Smooth muscle cell (in vitro differentiated cells): ENCODE results near the gene CASZ1. TPM values are rescaled to one million over a fixed set of nuclear protein-coding genes. Genes with fewer than 3 reads are reported as not detected.

Experiments
- DNase-seq: peaks from one replicate; lab custom pipeline; 2025; ENCODE audit not compliant: unreplicated experiment; lab: John Stamatoyannopoulos, UW
- H2AFZ ChIP-seq: fragments of 200-600 bp; sonication (generic); 2 replicates; pipeline ENCODE4 v1.6.0; 2016; ENCODE audit warnings: antibody characterized with exemption, low read depth, mild to moderate bottlenecking
- H3F3A ChIP-seq: fragments of 200-600 bp; sonication (generic); 2 replicates; pipeline ENCODE4 v1.6.0; 2017; ENCODE audit warnings: antibody characterized with exemption, low read depth
- H3K27ac ChIP-seq: fragments of 200-600 bp; sonication (generic); 2 replicates; pipeline ENCODE4 v1.5.1; 2016; ENCODE audit warnings: low read depth, mild to moderate bottlenecking
- H3K27me3 ChIP-seq: fragments of 200-600 bp; sonication (generic); 2 replicates; pipeline ENCODE4 v1.6.1; 2016; ENCODE audit warnings: low read depth, mild to moderate bottlenecking
- H3K36me3 ChIP-seq: fragments of 200-600 bp; sonication (generic); 2 replicates; pipeline ENCODE4 v1.5.1; 2016; ENCODE audit warnings: low read depth
- H3K4me1 ChIP-seq: fragments of 200-600 bp; sonication (generic); 2 replicates; pipeline ENCODE4 v1.5.1; 2016; ENCODE audit warnings: low read depth
- H3K4me2 ChIP-seq: fragments of 200-600 bp; sonication (generic); 2 replicates; pipeline ENCODE4 v1.6.0; 2016; ENCODE audit warnings: mild to moderate bottlenecking
- H3K4me3 ChIP-seq: fragments of 200-600 bp; sonication (generic); 2 replicates; pipeline ENCODE4 v1.5.1; 2016; ENCODE audit warnings: mild to moderate bottlenecking
- H3K79me2 ChIP-seq: fragments of 200-600 bp; sonication (generic); 2 replicates; pipeline ENCODE4 v1.6.0; 2016; ENCODE audit warnings: low read depth, mild to moderate bottlenecking
- H3K9ac ChIP-seq: fragments of 200-600 bp; sonication (generic); 2 replicates; pipeline ENCODE4 v1.6.0; 2016; ENCODE audit warnings: low read depth
- H3K9me3 ChIP-seq: fragments of 200-600 bp; sonication (generic); replicated peaks from 2 replicates; pipeline ENCODE4 v1.5.1; 2016; ENCODE audit warnings: low read depth
- H4K20me1 ChIP-seq: fragments of 200-600 bp; sonication (generic); 2 replicates; pipeline ENCODE4 v1.6.0; 2016; ENCODE audit warnings: low read depth
- WGBS: methylation state at CpG from one replicate; pipeline ENCODE4 v1.1.7; 2016; ENCODE audit warnings: low lambda C conversion rate; 5-methylcytosine and 5-hydroxymethylcytosine counted together
- polyA plus RNA-seq: library from polyadenylated mRNA; unstranded; fragments of >200 nt; fragmentation: Nextera tagmentation; extraction: Ambion mirVana; gene quantifications from 2 replicates; pipeline ENCODE4 v1.2.1, GENCODE V29; 2016
- total RNA-seq: library from RNA; depleted of rRNA; stranded (reverse); fragments of >200 nt; gene quantifications from 2 replicates; pipeline ENCODE4 v1.2.3, GENCODE V29; 2014
- TF ChIP-seq, protein P1 (sequence below): fragments of 200-600 bp; sonication (generic); IDR thresholded peaks from 2 replicates; pipeline ENCODE4 v1.5.1; 2017; ENCODE audit warnings: borderline replicate concordance, mild to moderate bottlenecking, antibody characterized with exemption; ENCODE audit not compliant: insufficient read depth, poor library complexity, severe bottlenecking

CASZ1 gene
- total and polyA plus RNA-seq, 2 experiments from 2014 or later = 0.70 to 1.9 TPM

GRCh38 chr1:10650556-10651388 lies 145.7 kb downstream of the CASZ1 start:
- DNase-seq = no peak
- H3K27ac ChIP-seq = no peak overlapping the region
- no peak overlapping the region for H3K9ac ChIP-seq
- no peaks in the 10 kb centered on the region for H3K9me3 ChIP-seq
- no peaks in the 10 kb centered on the region for H3K27me3 ChIP-seq
- TF ChIP-seq, protein P1, sequence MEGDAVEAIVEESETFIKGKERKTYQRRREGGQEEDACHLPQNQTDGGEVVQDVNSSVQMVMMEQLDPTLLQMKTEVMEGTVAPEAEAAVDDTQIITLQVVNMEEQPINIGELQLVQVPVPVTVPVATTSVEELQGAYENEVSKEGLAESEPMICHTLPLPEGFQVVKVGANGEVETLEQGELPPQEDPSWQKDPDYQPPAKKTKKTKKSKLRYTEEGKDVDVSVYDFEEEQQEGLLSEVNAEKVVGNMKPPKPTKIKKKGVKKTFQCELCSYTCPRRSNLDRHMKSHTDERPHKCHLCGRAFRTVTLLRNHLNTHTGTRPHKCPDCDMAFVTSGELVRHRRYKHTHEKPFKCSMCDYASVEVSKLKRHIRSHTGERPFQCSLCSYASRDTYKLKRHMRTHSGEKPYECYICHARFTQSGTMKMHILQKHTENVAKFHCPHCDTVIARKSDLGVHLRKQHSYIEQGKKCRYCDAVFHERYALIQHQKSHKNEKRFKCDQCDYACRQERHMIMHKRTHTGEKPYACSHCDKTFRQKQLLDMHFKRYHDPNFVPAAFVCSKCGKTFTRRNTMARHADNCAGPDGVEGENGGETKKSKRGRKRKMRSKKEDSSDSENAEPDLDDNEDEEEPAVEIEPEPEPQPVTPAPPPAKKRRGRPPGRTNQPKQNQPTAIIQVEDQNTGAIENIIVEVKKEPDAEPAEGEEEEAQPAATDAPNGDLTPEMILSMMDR = no peak
- H4K20me1 ChIP-seq = no peaks in the 10 kb centered on the region
- no peaks in the 10 kb centered on the region for H3F3A ChIP-seq
- peaks cover 26% of the 10 kb centered on the region for H3K4me1 ChIP-seq
- no peak overlapping the region for H2AFZ ChIP-seq
- H3K79me2 ChIP-seq = no peaks in the 10 kb centered on the region
- H3K4me3 ChIP-seq = no peak overlapping the region
- H3K4me2 ChIP-seq = peak overlapping the region; percentile 14
- H3K36me3 ChIP-seq = no peaks in the 10 kb centered on the region
- WGBS = 77% methylated on average over 38 of the region's 40 CpGs

GRCh38 chr1:10649517-10650201 lies 146.8 kb downstream of the CASZ1 start:
- no peaks in the 10 kb centered on the region for H3K9me3 ChIP-seq
- H3K79me2 ChIP-seq = no peaks in the 10 kb centered on the region
- no peak overlapping the region for H3K27ac ChIP-seq
- TF ChIP-seq, protein P1 = no peak
- WGBS = 63% methylated on average over 24 of the region's 30 CpGs
- H3K36me3 ChIP-seq = no peaks in the 10 kb centered on the region
- H3K4me1 ChIP-seq = peaks cover 26% of the 10 kb centered on the region
- H3K4me2 ChIP-seq = no peak overlapping the region
- no peaks in the 10 kb centered on the region for H3F3A ChIP-seq
- H3K4me3 ChIP-seq = no peak overlapping the region
- H3K9ac ChIP-seq = no peak overlapping the region
- H2AFZ ChIP-seq = no peak overlapping the region
- DNase-seq = no peak
- no peaks in the 10 kb centered on the region for H3K27me3 ChIP-seq
- H4K20me1 ChIP-seq = no peaks in the 10 kb centered on the region

DNA sequence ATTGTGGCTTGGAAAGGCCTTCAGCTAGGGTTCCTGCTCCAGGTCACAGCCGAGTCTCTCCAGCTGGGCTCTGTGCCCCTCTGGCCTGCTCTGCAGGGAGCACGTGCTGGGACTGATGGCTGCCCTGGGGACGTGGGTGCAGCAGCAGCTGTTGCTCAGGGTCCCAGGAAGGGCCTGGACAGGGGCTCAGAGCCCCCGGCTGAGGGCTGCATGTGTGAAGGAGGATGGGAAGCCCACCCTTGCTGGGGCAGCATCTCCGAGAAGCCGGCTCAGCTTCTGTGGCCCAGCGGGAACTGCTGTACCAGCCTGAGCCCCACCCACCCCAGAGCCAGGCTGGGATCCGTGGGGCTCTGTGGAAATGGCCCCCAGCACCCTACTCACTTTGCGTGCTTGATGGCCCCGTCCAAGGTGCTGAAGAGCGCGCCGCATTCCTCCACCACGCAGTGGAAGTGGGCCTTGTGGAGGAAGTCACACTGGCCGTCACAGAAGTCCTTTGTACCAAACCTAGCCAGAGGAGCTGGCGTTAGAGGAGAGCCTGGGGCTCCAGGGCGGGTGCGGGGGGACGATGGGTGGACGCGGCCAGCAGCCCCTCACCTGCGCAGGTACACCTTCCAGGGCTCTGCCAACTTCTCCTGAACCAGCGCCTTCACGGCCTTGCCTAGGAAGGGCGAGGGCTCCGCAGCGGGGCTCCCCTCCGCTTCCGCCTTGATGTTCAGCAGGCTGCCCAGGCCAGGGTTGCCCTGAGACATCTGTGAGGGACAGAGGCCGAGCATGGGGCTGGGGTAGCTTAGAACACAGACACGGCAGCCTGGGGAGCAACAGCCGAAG lies 147.5 kb downstream of the CASZ1 start:
- WGBS = 72% methylated on average over 31 of the region's 32 CpGs
- no peaks in the 10 kb centered on the region for H3K79me2 ChIP-seq
- peaks cover 26% of the 10 kb centered on the region for H3K4me1 ChIP-seq
- no peaks in the 10 kb centered on the region for H3K36me3 ChIP-seq
- DNase-seq = no peak
- TF ChIP-seq, protein P1 = no peak
- no peaks in the 10 kb centered on the region for H4K20me1 ChIP-seq
- no peak overlapping the region for H3K27ac ChIP-seq
- H3K4me2 ChIP-seq = no peak overlapping the region
- H3K9me3 ChIP-seq = no peaks in the 10 kb centered on the region
- no peak overlapping the region for H2AFZ ChIP-seq
- H3K4me3 ChIP-seq = no peak overlapping the region
- no peak overlapping the region for H3K9ac ChIP-seq
- H3F3A ChIP-seq = no peaks in the 10 kb centered on the region
- no peaks in the 10 kb centered on the region for H3K27me3 ChIP-seq
